ENCODE results near the gene LIMA1.

Gene LIMA1

GRCh38 chr12:50127546-50127945 is 155.8 kb downstream of the LIMA1 start:
- Mint-ChIP-seq H3K4me1 (peaks cover 17% of the 10 kb centered on the region), H3K27ac (no peak overlapping the region), H3K27me3 (no peaks in the 10 kb centered on the region), H3K9me3 (no peaks in the 10 kb centered on the region), H3K36me3 (peaks cover 27% of the 10 kb centered on the region), H3K4me3 (no peak overlapping the region)
- CTCF ChIA-PET: interaction anchor here (0.6 to 2.8 kb wide), 5 partner anchors 16 to 73 kb away, joined by 3 to 15 read pairs (median 4); partner anchors contain the start of gene COX14
- DNase-seq: no peak

Data from activated naive CD4-positive, alpha-beta T cell treated with anti-CD3 and anti-CD28 coated beads, Interleukin-2, amount 10 ng/mL, durations not matched to agents 7 days and 5 days (primary cell).